Cerebellar cortex (tissue), 1 donor: ENCODE measurements around the gene CABLES1.
"Not testable (repeated sequence)": the region's sequence is repeated elsewhere in the genome, so short reads cannot be mapped to it uniquely, and the experiment has no call there.

Experiments
- DNase-seq: peaks from one replicate; pipeline ENCODE4 v3.0.0-alpha.2; 2015; ENCODE audit warnings: low spot score

Gene CABLES1, protein sequence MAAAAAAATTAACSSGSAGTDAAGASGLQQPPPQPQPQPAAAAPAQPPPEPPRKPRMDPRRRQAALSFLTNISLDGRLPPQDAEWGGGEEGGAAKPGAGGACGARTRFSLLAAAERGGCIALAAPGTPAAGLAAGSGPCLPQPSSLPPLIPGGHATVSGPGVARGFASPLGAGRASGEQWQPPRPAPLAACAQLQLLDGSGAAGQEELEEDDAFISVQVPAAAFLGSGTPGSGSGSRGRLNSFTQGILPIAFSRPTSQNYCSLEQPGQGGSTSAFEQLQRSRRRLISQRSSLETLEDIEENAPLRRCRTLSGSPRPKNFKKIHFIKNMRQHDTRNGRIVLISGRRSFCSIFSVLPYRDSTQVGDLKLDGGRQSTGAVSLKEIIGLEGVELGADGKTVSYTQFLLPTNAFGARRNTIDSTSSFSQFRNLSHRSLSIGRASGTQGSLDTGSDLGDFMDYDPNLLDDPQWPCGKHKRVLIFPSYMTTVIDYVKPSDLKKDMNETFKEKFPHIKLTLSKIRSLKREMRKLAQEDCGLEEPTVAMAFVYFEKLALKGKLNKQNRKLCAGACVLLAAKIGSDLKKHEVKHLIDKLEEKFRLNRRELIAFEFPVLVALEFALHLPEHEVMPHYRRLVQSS

DNA sequence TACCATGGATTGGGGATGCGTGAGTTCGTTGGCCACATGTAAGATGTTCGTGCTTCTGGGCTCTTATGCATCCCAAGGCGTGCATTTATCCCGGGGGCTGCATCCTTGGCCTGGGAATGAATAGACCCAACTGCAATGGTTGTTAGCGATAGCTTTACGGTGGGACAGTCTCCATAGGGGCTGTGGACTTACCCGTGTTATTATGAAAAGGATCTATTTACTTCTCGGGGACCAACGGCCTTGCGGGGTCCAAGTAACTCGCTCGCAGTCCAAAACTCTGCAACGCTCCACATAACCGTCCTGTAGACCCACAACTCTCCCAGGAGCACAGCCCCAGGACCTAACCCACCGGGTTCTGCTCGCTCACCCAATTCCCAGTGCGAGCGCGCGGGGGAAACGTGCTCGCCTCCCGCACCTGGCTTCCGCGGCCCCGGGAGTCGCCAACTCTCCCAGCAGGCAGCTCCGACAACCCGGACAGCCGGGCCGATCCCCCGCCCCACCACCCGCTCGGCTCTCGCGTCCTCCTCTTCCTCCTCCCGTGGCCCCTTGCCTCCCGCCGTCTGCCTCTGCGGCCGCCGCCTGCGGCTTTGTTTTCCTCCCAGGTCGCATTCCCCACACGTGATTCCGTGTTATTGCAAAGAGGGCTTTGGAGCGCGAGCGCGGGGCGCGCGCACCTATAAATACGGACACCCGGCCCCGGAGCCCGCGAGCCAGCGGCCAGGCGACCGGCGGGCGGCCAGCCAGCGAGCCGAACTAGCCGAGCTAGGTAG is at the start of gene CABLES1:
Gene CABLES1 (plus strand): TSS at position 706 of the 770 bp plus-strand sequence. CDS start 278 bp downstream, outside the sequence.
- peak; percentile 64 for DNase-seq

GRCh38 chr18:23087352-23087751 is 47.9 kb upstream of the CABLES1 start:
- DNase-seq: no peak

DNA sequence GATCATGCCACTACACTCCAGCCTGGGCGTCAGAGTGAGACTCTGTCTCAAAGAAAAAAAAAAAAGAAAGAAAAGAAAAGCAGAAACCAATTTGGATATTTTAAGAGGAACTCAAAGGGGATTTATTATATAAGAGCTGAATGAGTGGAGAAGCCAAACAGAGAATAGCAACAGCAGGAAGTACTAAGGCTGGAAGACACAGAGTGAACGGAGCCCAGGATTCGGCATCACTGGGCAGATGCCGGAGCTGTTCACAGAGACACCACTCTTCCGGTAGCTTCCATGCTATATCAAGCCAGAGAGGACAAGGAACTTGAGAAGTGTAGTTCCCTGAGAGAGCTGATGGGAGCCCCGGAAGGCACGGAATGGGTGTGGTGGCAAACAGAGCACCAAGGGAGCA is 47.0 kb upstream of the CABLES1 start:
- no peak for DNase-seq

DNA sequence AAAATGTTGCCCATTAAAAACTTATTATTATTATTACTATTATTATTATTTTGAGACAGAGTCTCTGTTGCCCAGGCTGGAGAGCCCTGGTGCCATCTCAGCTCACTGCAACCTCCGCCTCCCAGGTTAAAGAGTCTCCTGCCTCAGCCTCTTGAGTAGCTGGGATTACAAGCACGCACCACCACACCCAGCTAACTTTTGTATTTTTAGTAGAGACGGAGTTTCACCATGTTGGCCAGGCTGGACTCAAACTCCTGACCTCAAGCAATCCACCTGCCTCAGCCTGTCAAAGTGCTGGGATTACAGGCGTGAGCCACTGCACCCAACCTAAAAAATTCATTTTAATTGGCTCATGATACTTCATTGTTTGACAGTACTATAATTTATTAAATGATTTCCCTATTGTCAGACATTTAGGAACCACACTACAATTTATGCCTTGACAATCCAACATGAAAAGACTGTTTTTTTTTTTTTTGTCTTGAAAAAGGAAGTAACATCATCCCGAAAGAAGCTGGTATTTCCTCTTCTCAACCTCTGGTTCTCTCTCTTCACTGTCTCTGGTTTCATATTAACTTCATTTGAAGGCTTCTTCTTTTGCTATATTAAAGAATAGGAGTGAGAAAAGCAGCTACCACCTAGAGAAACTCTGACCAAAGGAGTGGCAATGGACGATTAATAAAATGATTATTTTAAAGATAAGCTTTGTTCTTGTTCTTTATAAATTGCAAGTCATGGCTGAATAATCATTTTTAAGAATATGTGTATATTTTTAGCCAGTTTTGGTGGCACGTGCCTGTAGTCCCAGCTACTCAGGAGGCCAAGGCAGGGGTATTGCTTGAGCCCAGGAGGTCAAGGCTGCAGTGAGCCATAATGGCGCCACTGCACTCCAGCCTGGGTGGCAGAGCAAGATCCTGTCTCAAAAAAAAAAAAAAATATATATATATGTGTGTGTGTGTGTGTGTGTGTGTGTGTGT is 44.0 kb upstream of the CABLES1 start:
- DNase-seq: not testable (repeated sequence)

- DNase-seq: no peak
Observed at GRCh38 chr18:23092121-23092520, 43.2 kb upstream of the CABLES1 start.

- not testable (repeated sequence) for DNase-seq
Observed at GRCh38 chr18:23093130-23093529, 42.2 kb upstream of the CABLES1 start.

GRCh38 chr18:23093772-23094171 is 41.5 kb upstream of the CABLES1 start:
- DNase-seq: no peak

GRCh38 chr18:23094411-23095190 is 40.7 kb upstream of the CABLES1 start:
- no peak for DNase-seq

DNA sequence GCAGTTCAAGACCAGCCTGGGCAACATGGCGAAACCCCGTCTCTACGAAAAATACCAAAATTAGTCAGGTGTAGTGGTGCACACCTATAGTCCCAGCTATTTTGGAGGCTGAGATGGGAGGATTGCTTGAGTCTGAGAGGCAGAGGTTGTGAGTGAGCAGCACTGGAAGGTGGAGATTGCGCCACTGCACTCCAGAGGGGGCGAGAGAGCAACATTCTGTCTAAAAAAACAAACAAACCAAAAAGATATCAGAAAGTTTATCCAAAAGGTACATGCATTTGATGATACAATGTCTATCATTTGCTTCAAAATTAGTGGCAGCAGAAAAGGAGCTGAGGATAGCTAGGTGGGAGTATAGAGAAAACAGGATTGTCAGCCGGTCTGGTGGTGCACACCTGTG is 39.8 kb upstream of the CABLES1 start:
- no peak for DNase-seq

- not testable (repeated sequence) for DNase-seq
Observed at GRCh38 chr18:23097016-23097415, 38.3 kb upstream of the CABLES1 start.

- DNase-seq: no peak
Observed at GRCh38 chr18:23099621-23100020, 35.7 kb upstream of the CABLES1 start.

- no peak for DNase-seq
Observed at GRCh38 chr18:23101861-23102432, 33.3 kb upstream of the CABLES1 start.

DNA sequence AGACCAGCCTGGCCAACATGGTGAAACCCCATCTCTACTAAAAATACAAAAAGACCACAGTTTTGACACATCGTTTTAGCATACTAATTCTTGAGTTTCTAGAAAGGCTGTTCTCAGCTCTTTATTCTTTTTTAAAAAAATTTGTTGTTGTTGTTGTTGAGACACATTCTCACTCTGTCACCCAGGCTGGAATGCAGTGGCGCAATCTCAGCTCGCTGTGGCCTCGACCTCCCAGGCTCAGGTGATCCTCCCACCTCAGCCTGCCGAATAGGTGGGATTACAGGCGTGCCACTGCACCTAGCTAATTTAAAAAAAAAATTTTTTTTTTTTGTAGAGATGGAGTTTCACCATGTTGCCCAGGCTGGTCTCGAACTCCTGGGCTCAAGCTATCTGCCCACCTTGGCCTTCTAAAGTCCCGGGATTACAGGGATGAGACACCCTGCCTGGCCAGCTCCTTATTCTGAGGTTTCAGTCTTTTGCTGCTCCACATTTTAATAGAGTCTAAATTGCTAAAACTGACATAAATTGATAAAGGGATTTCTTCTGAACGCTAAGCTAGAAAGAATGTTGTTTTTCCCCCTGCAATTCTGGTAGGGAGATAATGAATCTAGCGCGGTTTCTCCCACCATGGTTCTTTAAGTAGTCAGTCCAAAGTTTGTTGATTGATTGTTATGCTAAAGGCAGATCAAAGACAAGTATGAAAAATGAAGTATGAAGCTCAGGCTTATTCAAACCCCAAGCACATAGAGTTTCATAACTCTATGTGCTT is 32.6 kb upstream of the CABLES1 start:
- no peak for DNase-seq

- DNase-seq: no peak
Observed at GRCh38 chr18:23103449-23103848, 31.8 kb upstream of the CABLES1 start.

GRCh38 chr18:23105030-23105429 is 30.3 kb upstream of the CABLES1 start:
- DNase-seq: no peak

GRCh38 chr18:23105581-23106219 is 29.6 kb upstream of the CABLES1 start:
- DNase-seq: no peak

GRCh38 chr18:23106575-23106974 is 28.7 kb upstream of the CABLES1 start:
- DNase-seq: peak; percentile 24

DNA sequence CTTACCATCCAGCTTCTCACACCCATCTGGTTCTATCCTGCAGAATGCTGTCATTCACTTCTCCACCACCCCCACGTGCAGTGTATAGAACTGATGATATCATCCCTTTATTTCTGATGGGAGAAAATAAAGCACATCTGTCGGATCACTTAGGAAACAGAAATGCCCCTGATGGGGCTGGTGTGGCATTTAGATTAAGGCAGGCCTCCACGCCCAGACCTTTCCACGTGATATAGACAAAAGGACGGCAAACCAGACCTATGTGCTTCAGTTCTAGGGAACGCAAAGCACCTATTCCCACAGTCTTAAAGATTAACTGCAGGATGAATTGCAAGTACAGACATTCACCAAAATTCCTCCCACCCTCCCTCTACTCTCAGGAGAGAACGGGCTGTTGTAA is 27.6 kb upstream of the CABLES1 start:
- no peak for DNase-seq

DNA sequence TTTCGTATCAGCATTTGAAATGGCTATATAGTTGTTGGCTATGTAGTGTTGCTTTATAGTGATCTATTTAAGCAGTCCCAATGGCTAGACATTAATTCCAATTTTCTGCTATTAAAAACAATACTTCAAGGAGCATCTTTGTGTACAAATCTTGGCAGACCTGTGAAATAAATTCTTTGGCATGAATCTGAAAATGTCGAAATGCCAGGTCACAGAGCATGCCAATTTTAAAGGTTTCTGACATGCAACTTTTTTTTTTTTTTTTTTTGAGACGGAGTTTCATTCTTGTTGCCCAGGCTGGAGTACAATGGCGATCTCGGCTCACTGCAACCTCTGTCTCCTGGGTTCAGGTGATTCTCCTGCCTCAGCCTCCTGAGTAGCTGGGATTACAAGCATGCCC is 26.8 kb upstream of the CABLES1 start:
- DNase-seq: no peak
